Stomach smooth muscle (tissue), 2 donors: ENCODE results near the gene RASGRP3.
"Not testable (repeated sequence)": the region's sequence is repeated elsewhere in the genome, so short reads cannot be mapped to it uniquely, and the experiment has no call there.

ENCODE experiments used
- H3K27ac ChIP-seq: one replicate; pipeline ENCODE4 v1.7.0; 2013; ENCODE audit warnings: mild to moderate bottlenecking, low read length, inconsistent platforms
- H3K27me3 ChIP-seq, 2 donors: one replicate each; pipeline ENCODE4 v1.7.0; 2013; ENCODE audit warnings: low read length in 2 of 2; ENCODE audit not compliant: insufficient read depth in 2 of 2, control insufficient read depth in 1 of 2
- H3K36me3 ChIP-seq, 2 donors: one replicate each; pipeline ENCODE4 v1.7.0; 2013; ENCODE audit warnings: low read length in 2 of 2; ENCODE audit not compliant: control insufficient read depth in 2 of 2, insufficient read depth in 2 of 2
- H3K4me1 ChIP-seq: one replicate; pipeline ENCODE4 v1.7.0; 2013; ENCODE audit warnings: low read length; ENCODE audit not compliant: control insufficient read depth, insufficient read depth
- H3K4me3 ChIP-seq, 2 donors: one replicate each; pipeline ENCODE4 v1.7.0; 2013; ENCODE audit warnings: low read length in 2 of 2
- H3K9ac ChIP-seq, 2 donors: one replicate each; pipeline ENCODE4 v1.7.0; 2013; ENCODE audit warnings: low read length in 2 of 2, mild to moderate bottlenecking in 1 of 2
- H3K9me3 ChIP-seq, 2 donors: one replicate each; pipeline ENCODE4 v1.7.0; 2013; ENCODE audit warnings: low read length in 2 of 2; ENCODE audit not compliant: control insufficient read depth in 2 of 2
- donor health status: healthy.
- donor health status: Pancreatic carcinoma.

RASGRP3 gene

GRCh38 chr2:33441235-33441810, 35.1 kb upstream of the RASGRP3 start:
- H3K4me3 ChIP-seq = no peak overlapping the region
- no peak overlapping the region for H3K9ac ChIP-seq
- H3K27me3 ChIP-seq = no peaks in the 10 kb centered on the region
- peaks cover 5% of the 10 kb centered on the region for H3K4me1 ChIP-seq
- H3K36me3 ChIP-seq = no peaks in the 10 kb centered on the region
- H3K9me3 ChIP-seq = no peaks in the 10 kb centered on the region
- no peak overlapping the region for H3K27ac ChIP-seq

- not testable (repeated sequence) for H3K9me3 ChIP-seq, H3K4me3 ChIP-seq, H3K9ac ChIP-seq, H3K36me3 ChIP-seq, H3K27ac ChIP-seq, H3K4me1 ChIP-seq, H3K27me3 ChIP-seq
Observed at GRCh38 chr2:33442052-33442451, 34.4 kb upstream of the RASGRP3 start.

DNA sequence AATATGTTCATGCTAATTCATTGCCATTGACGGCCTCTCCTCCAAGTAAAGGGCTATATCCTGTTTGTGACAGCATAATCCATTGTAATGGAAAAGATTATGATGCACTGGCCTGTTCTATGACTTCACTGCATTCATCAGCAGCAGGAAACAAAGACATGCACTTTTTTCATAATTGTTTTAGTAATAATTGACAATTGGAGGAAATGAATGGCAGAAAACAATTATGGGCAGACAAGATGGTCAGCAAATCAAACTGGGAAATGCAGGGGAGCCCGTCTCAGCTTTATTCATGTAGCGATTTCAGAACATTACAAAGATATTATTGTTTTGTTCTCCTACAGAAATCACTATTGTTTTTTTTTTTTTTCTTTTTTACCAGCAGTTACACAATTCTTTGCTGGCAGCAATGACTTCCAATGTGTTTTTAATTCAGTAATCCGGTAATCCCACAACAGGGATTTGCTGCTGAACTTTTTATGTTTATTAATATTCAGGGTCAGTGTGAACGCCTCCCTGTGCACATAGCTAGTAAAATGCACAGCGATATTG, 33.8 kb upstream of the RASGRP3 start:
- Histone ChIP-seq H3K36me3 (no peaks in the 10 kb centered on the region), H3K27ac (no peak overlapping the region), H3K9me3 (no peaks in the 10 kb centered on the region), H3K4me1 (peaks cover 5% of the 10 kb centered on the region), H3K9ac (no peak overlapping the region), H3K27me3 (no peaks in the 10 kb centered on the region), H3K4me3 (no peak overlapping the region)

DNA sequence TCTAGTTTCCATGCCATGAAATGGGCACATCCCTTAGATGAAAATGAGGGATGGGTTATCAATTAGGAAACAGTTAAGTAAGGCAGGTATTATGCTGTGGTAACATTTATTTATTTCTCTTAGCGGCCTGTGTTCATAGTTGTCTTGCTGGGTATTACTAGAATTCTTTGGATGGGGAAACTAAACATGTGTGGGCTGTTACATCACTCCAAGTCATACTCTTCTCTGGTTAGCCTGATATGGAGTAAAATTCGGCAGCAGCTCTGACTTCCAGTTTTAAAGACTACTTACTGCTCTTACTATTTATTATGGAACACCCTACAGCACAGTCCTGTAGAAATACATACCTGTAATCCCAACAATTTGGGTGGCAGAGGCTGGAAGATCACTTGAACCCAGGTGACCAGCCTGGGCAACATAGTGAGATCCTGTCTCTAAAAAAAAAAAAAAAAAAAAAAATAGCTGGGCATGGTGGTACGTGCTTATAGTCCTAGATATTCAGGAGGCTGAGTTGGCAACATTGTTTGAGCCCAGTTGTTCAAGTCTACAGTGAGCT, 33.1 kb upstream of the RASGRP3 start:
- peaks cover 5% of the 10 kb centered on the region for H3K4me1 ChIP-seq
- no peaks in the 10 kb centered on the region for H3K27me3 ChIP-seq
- no peaks in the 10 kb centered on the region for H3K9me3 ChIP-seq
- no peaks in the 10 kb centered on the region for H3K36me3 ChIP-seq
- H3K9ac ChIP-seq = no peak overlapping the region
- no peak overlapping the region for H3K27ac ChIP-seq
- H3K4me3 ChIP-seq = no peak overlapping the region

- peaks cover 5% of the 10 kb centered on the region for H3K4me1 ChIP-seq
- no peaks in the 10 kb centered on the region for H3K27me3 ChIP-seq
- no peak overlapping the region for H3K9ac ChIP-seq
- H3K9me3 ChIP-seq = no peaks in the 10 kb centered on the region
- H3K36me3 ChIP-seq = no peaks in the 10 kb centered on the region
- H3K4me3 ChIP-seq = no peak overlapping the region
- no peak overlapping the region for H3K27ac ChIP-seq
Observed at GRCh38 chr2:33444967-33445366, 31.5 kb upstream of the RASGRP3 start.

DNA sequence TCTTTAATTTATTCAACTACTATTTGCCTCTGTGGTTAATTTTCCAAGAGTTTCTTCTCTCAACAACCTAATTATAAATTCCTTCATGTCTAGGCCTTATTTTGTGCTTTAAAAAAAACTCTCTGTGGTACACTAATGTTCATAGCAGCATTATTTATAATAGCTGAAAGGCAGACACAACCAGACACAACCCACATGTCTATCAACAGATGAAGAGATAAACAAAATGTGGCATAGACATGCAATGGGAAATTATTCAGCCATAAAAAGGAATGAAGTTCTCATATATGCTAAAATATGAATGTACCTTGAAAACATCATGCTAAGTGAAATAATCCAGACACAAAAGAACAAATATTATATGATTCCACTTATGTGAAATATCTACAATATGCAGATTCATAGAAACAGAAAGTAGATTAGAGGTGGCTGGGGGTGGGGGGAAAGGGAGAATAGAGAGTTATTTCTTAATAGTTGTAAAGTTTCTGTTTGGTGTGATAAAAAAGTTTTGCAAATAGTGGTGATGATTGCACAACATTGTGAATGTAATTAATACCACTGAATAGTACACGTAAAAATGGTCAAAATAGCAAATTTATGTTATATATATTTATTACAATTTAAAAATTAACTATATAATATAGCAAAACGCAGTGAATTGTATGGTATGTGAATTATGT, 28.1 kb upstream of the RASGRP3 start:
- Histone ChIP-seq H3K4me3 (no peak overlapping the region), H3K27me3 (no peaks in the 10 kb centered on the region), H3K36me3 (no peaks in the 10 kb centered on the region), H3K4me1 (peaks cover 5% of the 10 kb centered on the region), H3K9ac (no peak overlapping the region), H3K27ac (no peak overlapping the region), H3K9me3 (peaks cover 2 to 6% of the 10 kb centered on the region in 2 donors)

DNA sequence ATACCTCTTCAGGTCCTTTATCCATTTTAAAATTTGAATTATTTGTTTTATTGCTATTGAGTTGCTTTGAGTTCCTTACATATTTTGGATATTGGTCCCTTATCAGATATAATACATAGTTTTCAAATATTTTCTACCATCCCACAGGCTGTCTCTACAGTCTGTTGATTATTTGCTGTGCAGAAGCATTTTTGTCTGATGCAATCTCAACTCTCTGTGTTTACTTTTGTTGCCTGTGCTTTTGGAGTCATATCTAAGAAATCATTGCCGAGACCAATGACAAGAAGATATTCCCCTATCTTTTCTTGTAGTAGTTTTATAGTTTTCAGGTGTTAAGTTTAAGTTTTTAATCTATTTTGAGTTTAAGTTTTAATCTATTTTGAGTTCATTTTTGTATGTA, 25.2 kb upstream of the RASGRP3 start:
- H3K36me3 ChIP-seq = no peaks in the 10 kb centered on the region
- no peaks in the 10 kb centered on the region for H3K27me3 ChIP-seq
- H3K4me1 ChIP-seq = peaks cover 4% of the 10 kb centered on the region
- no peak overlapping the region for H3K4me3 ChIP-seq
- H3K9ac ChIP-seq = no peak overlapping the region
- no peak overlapping the region for H3K27ac ChIP-seq
- H3K9me3 ChIP-seq = peaks cover 4 to 10% of the 10 kb centered on the region in 2 donors

DNA sequence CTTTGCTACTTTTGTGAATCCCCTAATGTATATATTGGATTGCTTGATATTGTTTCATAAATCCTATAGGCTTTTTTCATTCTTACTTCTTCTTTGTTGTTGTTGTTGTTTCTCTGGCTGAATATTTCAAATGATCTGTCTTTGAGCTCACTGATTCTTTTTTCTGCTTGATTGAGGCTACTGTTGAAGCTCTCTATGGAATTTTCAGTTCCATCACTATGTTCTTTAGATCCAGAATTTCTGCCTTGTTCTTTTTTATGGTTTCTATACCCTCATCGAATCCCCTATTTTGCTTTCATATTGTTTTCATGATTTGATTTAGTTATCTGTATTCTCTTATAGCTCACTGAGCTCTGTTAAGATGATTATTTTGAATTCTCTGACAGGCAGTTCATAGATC, 24.6 kb upstream of the RASGRP3 start:
- Histone ChIP-seq H3K4me3 (peak overlapping the region in 1 of 2 donors; percentile 7), H3K9me3 (peaks cover 4 to 10% of the 10 kb centered on the region in 2 donors), H3K27me3 (no peaks in the 10 kb centered on the region), H3K27ac (no peak overlapping the region), H3K4me1 (peaks cover 4% of the 10 kb centered on the region), H3K36me3 (no peaks in the 10 kb centered on the region), H3K9ac (no peak overlapping the region)

- H3K9me3 ChIP-seq = peaks cover 4 to 10% of the 10 kb centered on the region in 2 donors
- H3K27me3 ChIP-seq = no peaks in the 10 kb centered on the region
- H3K4me1 ChIP-seq = peaks cover 4% of the 10 kb centered on the region
- no peaks in the 10 kb centered on the region for H3K36me3 ChIP-seq
- no peak overlapping the region for H3K4me3 ChIP-seq
- H3K9ac ChIP-seq = no peak overlapping the region
- H3K27ac ChIP-seq = no peak overlapping the region
Observed at GRCh38 chr2:33452545-33452944, 23.9 kb upstream of the RASGRP3 start.

- Histone ChIP-seq H3K9me3 (peaks cover 4 to 10% of the 10 kb centered on the region in 2 donors), H3K4me1 (peaks cover 9% of the 10 kb centered on the region), H3K27ac (no peak overlapping the region), H3K4me3 (no peak overlapping the region), H3K36me3 (no peaks in the 10 kb centered on the region), H3K27me3 (no peaks in the 10 kb centered on the region), H3K9ac (no peak overlapping the region)
Observed at GRCh38 chr2:33453905-33454479, 22.5 kb upstream of the RASGRP3 start.
